Activated T-cell treated with anti-CD3 and anti-CD28 coated beads, Interleukin-2, amount 50 U/mL, for 24 hours (primary cell): ENCODE data around the gene TAF9.
A peak's percentile ranks its signal among the peaks of the same experiment; 100 is the strongest.
"Not testable (repeated sequence)": the region's sequence is repeated elsewhere in the genome, so short reads cannot be mapped to it uniquely, and the experiment has no call there.

ENCODE experiments used
- DNase-seq: peaks from one replicate; pipeline ENCODE4 v3.0.0-alpha.2; 2020
- H3K27ac Mint-ChIP-seq: 2 replicates; pipeline ENCODE4 v1.8.0; 2020; ENCODE audit warnings: mild to moderate bottlenecking, mixed read lengths
- H3K27me3 Mint-ChIP-seq: 2 replicates; pipeline ENCODE4 v1.8.0; 2020; ENCODE audit warnings: mixed read lengths
- H3K36me3 Mint-ChIP-seq: 2 replicates; pipeline ENCODE4 v1.8.0; 2020; ENCODE audit warnings: low read depth, mixed read lengths
- H3K4me1 Mint-ChIP-seq: 2 replicates; pipeline ENCODE4 v1.8.0; 2020; ENCODE audit warnings: low read depth, mixed read lengths
- H3K4me3 Mint-ChIP-seq: 2 replicates; pipeline ENCODE4 v1.8.0; 2020; ENCODE audit warnings: mild to moderate bottlenecking, moderate library complexity, mixed read lengths
- H3K9me3 Mint-ChIP-seq: 2 replicates; pipeline ENCODE4 v1.8.0; 2020; ENCODE audit warnings: mixed read lengths

Gene TAF9, protein sequence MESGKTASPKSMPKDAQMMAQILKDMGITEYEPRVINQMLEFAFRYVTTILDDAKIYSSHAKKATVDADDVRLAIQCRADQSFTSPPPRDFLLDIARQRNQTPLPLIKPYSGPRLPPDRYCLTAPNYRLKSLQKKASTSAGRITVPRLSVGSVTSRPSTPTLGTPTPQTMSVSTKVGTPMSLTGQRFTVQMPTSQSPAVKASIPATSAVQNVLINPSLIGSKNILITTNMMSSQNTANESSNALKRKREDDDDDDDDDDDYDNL

DNA sequence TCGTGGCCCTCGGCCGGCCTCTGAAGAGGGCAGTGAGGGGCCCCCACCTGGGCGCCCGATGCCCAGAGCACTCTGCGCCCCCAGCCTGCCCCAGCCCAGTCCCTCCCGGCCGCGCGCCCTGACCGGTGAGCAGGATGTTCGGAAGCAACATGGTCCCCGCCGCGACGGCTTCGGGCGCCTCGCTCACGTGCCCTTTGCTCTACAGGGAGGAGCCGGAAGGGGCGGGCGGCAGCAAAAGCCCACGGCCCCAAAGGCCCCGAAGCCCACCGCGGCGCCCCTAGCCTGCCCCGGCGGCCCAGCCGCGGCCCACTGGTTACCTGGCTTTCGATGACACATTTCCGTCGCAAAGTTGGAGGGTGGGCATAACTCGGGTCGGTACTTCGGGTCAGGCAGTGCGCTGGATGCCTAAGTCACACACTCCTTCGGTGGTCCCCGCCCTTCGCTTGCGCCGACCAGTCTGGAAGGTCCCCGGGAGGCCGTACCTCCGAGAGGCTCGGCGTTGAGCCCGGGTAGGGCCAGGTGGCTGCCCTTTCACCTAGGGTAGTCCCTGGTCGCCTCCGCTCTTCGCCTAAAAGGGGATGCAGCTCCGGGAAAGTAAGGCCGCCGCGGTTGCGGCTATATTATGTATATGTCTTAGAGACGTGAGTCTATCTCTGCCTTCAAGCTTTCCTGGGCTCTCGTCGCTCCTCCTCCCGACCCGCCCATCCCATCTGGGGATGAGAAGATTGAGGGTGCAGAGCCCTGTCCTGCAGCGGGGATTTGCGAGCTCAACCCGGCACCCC, at the start of gene TAF9, which contains the start of the genes AK6 and RAD17:
Gene TAF9, minus strand, starts transcription at position 181 of the 782 bp plus-strand sequence. CDS start 3,783 bp downstream, outside the sequence.
Gene AK6, minus strand, starts transcription at position 181 of the 782 bp plus-strand sequence. Its CDS starts 30 bp downstream, at position 151.
Gene RAD17, plus strand, starts transcription at position 479 of the 782 bp plus-strand sequence. CDS start 2,391 bp downstream, outside the sequence.
- Mint-ChIP-seq H3K36me3 (peaks cover 69% of the 10 kb centered on the region), H3K27me3 (no peaks in the 10 kb centered on the region), H3K9me3 (no peaks in the 10 kb centered on the region), H3K4me1 (peaks cover 57% of the 10 kb centered on the region), H3K4me3 (peak within 1 kb of the TSS; percentile 96), H3K27ac (peak within 1 kb of the TSS; percentile 98)
- DNase-seq: peak; percentile 97

GRCh38 chr5:69418554-69418953, 49.2 kb upstream of the TAF9 start:
- H3K9me3 Mint-ChIP-seq: peaks cover 4% of the 10 kb centered on the region
- no peak for DNase-seq
- no peak overlapping the region for H3K4me3 Mint-ChIP-seq
- peaks cover 24% of the 10 kb centered on the region for H3K36me3 Mint-ChIP-seq
- H3K27me3 Mint-ChIP-seq: no peaks in the 10 kb centered on the region
- H3K27ac Mint-ChIP-seq: no peak overlapping the region
- peaks cover 4% of the 10 kb centered on the region for H3K4me1 Mint-ChIP-seq

- Mint-ChIP-seq H3K4me3 (no peak overlapping the region), H3K27me3 (no peaks in the 10 kb centered on the region), H3K36me3 (peaks cover 34% of the 10 kb centered on the region), H3K27ac (no peak overlapping the region), H3K4me1 (peaks cover 4% of the 10 kb centered on the region), H3K9me3 (no peaks in the 10 kb centered on the region)
- DNase-seq: no peak
Measured at GRCh38 chr5:69416699-69417098, 47.4 kb upstream of the TAF9 start.

DNA sequence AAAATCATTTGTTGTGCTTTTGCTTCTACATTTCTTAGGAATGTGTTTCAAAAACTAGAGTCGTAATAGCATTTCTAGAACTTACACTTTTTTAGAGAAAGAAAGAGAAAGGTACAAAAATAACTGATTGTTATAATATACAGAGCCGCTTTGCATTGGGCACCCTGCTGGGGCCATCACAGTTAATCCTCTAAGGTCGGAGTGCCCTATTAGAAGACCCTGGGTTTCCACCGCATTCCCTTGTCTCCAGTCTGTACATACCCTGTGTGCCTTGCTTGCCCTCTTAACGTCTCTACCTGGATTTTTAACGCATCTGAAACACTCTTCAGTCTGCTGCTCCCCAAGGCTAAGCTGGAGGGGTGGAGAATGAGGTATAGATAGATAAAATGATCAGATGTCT, 46.9 kb upstream of the TAF9 start:
- Mint-ChIP-seq H3K9me3 (no peaks in the 10 kb centered on the region), H3K4me3 (peak overlapping the region; percentile 51), H3K4me1 (peaks cover 4% of the 10 kb centered on the region), H3K27me3 (no peaks in the 10 kb centered on the region), H3K36me3 (peaks cover 39% of the 10 kb centered on the region), H3K27ac (no peak overlapping the region)
- DNase-seq: no peak

DNA sequence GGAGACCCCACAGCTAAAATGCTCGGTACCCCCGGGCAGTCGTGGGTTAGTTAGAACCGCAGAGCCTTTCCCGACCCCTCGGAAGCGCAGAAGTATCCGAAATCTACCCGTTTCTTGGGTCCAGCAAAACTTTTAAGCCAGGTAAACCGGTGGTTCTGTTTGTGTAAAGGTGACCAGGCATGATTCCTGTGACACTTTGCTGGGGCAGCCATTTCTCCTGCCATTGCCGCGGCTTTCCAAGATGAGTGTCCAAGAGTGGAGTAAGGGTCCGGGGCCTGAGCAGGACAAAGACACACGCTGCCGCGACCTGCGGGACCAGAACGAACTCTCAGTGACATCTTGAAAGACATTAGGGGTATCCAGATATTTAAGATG, 46.3 kb upstream of the TAF9 start:
- peaks cover 4% of the 10 kb centered on the region for H3K4me1 Mint-ChIP-seq
- H3K9me3 Mint-ChIP-seq: no peaks in the 10 kb centered on the region
- DNase-seq: no peak
- no peak overlapping the region for H3K27ac Mint-ChIP-seq
- no peaks in the 10 kb centered on the region for H3K27me3 Mint-ChIP-seq
- H3K4me3 Mint-ChIP-seq: peak overlapping the region; percentile 51
- peaks cover 44% of the 10 kb centered on the region for H3K36me3 Mint-ChIP-seq

DNA sequence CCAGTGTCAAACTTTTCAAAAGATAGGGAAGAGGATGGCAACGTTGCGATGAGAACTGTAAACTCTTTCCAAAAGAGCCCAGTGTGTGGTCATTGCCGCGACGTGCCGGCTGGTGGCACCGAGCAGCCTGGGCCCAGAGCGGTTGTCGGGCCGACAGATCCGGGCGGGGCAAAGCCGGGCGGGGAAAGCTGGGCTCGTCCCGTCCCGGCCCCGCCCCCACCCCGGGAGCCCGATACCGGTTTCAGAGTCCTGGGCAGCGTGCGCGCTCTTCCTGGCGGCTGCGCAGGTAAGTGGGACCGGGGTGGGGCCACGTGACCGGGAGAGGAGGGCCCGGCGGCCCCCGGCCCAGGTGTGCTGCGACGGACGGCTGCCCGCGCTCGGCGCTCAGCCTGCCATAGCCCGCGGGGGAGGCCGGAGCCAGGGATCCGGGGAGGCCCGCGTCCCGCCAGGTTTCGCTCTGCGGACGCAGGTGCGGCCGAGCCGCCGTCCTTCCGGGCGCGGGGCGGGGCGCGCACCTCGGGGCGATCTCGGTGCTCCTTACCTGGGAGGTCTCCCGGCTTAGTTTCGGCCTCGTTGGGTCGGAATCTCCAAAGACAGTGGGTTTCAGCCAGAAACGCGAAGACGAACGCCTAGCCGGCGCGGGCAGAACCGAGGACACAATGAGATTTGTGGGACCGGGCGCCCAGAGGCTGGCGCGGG, 45.7 kb upstream of the TAF9 start, which contains the start of gene MARVELD2:
Gene MARVELD2, plus strand, starts transcription at position 232 of the 699 bp plus-strand sequence. CDS start 4,270 bp downstream, outside the sequence.
- Mint-ChIP-seq H3K4me1 (peaks cover 4% of the 10 kb centered on the region), H3K4me3 (peak within 1 kb of the TSS; percentile 51), H3K27me3 (no peaks in the 10 kb centered on the region), H3K36me3 (peaks cover 50% of the 10 kb centered on the region), H3K27ac (no peak within 1 kb of the TSS), H3K9me3 (no peaks in the 10 kb centered on the region)
- DNase-seq: peak; percentile 49

DNA sequence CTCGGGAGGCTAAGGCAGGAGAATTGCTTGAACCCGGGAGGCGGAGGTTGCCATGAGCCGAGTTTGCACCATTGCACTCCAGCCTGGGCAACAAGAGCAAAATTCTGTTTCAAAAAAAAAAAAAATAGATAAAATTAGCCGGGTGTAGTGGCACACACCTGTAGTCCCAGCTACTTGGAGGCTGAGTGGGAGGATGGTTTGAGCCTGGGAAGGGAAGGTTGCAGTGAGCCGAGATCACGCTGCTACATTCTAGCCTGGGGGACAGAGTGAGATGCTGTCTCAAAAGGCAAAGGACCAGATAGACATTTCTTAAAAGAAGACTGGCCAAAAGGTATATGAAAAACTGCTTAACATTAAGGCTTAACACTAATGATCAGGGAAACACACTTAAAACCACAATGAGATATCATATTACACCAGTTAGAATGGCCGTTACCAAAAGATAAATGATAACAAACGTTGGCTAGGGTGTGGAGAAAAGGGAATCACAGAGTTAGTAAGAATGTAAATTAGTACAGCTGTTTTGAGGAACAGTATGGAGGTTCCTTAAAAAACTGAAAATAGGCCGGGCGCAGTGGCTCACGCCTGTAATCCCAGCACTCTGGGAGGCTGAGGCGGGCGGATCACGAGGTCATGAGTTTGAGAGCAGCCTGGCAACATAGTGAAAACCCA, 35.5 kb upstream of the TAF9 start:
- H3K4me3 Mint-ChIP-seq: no peak overlapping the region
- peaks cover 68% of the 10 kb centered on the region for H3K36me3 Mint-ChIP-seq
- no peaks in the 10 kb centered on the region for H3K9me3 Mint-ChIP-seq

GRCh38 chr5:69378376-69378775, 9.1 kb upstream of the TAF9 start:
- no peak for DNase-seq
- Mint-ChIP-seq H3K27me3 (no peaks in the 10 kb centered on the region), H3K36me3 (peaks cover 68% of the 10 kb centered on the region), H3K4me3 (no peak overlapping the region), H3K4me1 (no peaks in the 10 kb centered on the region), H3K27ac (no peak overlapping the region), H3K9me3 (no peaks in the 10 kb centered on the region)

More for the DNA sequence above, 35.5 kb upstream of the TAF9 start:
- DNase-seq: no peak
- no peak overlapping the region for H3K27ac Mint-ChIP-seq
- H3K4me1 Mint-ChIP-seq: no peaks in the 10 kb centered on the region
- no peaks in the 10 kb centered on the region for H3K27me3 Mint-ChIP-seq

DNA sequence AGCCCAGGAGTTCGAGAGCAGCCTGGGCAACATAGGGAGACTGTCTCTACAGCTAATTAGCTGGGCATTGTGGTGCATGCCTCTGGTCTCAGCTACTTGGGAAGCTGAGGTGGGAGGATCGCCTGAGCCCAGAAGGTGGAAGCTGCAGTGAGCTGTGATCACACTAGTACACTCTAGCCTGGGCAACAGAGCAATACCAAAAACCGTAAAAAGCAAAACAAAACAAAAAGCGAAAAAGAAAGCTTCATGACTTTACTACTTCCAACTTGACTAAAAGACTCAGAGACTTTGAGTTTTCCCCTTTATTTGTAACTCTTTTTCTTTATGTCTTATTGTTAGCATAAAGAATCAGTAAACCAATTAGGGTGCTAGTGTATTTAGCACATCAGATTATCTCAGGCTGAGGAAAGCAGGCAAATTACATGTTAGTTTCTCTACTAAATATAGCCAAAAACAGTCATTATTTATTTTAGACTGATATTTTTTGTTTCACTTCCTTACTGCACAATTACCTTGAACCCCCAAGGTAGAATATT, 5.7 kb upstream of the TAF9 start:
- peaks cover 19% of the 10 kb centered on the region for H3K4me1 Mint-ChIP-seq
- peak overlapping the region; percentile 76 for H3K27ac Mint-ChIP-seq
- H3K27me3 Mint-ChIP-seq: no peaks in the 10 kb centered on the region
- H3K36me3 Mint-ChIP-seq: peaks cover 58% of the 10 kb centered on the region
- H3K9me3 Mint-ChIP-seq: no peaks in the 10 kb centered on the region
- H3K4me3 Mint-ChIP-seq: no peak overlapping the region
- DNase-seq: no peak

DNA sequence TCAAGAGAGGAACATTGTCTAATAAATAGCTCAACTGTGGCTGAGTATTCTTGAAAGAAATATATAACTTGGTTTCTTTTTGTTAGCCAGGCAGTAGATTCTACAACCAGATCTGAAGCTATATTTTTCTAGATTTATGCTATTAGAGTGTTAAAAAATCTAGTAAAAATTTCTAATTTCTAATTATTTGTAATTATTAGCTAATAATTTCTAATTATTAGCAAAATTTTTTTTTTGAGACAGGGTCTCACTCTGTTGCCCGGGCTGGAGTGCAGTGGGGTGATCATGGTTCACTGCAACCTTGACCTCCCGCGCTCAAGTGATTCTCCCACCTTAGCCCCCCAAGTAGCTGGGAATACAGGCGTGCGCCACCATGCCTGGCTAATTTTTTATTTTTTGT, 3.1 kb upstream of the TAF9 start:
- DNase-seq: no peak
- no peaks in the 10 kb centered on the region for H3K27me3 Mint-ChIP-seq
- H3K4me1 Mint-ChIP-seq: peaks cover 31% of the 10 kb centered on the region
- H3K9me3 Mint-ChIP-seq: no peaks in the 10 kb centered on the region
- peaks cover 65% of the 10 kb centered on the region for H3K36me3 Mint-ChIP-seq
- H3K4me3 Mint-ChIP-seq: no peak overlapping the region
- no peak overlapping the region for H3K27ac Mint-ChIP-seq

- not testable (repeated sequence) for H3K27me3 Mint-ChIP-seq, H3K9me3 Mint-ChIP-seq, DNase-seq
- Mint-ChIP-seq H3K4me1 (peaks cover 49% of the 10 kb centered on the region), H3K36me3 (peaks cover 68% of the 10 kb centered on the region), H3K27ac (peak overlapping the region; percentile 98), H3K4me3 (peak overlapping the region; percentile 96)
Measured at GRCh38 chr5:69370335-69370734, 1.0 kb upstream of the TAF9 start.

DNA sequence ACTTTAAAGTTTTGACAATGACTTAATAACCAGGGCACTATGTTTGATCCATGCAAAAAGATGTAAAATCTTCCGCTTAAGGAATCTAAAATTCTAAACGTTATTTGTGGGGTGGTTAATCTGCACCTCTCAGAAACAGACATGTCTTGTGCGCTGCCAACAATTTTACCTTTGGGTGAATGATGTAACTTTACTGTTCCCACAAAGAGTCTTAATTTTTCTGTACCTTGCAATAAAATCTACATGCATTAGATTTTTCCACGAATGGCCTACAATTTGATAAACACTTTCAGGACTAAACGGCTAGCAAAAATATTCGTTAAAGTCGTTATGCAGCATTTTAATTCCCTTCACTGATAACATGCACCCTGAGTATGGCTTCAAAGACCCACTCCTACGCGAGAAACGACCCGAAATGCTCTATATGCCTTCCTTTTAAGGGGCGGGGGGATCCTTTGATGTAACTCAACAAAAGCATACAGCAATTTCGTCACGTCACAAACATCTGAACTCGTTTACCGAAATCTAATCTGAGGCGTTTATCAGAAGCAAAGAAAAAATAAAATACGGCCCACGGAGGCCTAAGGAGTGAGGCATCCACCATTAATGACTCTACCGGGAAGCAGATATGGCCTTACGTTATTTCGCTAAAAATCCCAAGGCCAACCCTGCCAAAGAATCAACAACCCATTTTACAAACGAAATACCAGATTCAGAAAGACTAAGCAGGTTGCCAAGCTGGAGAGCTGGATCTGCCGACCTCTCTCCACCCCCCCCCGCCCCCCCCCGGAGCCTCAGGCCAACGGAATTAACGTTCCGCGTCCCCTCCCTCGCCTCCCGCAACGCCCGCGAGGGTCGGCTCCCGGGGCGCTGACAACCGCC, 621 bp downstream of the TAF9 start:
- peak overlapping the region; percentile 96 for H3K4me3 Mint-ChIP-seq
- peak overlapping the region; percentile 98 for H3K27ac Mint-ChIP-seq
- H3K9me3 Mint-ChIP-seq: no peaks in the 10 kb centered on the region
- no peak for DNase-seq
- peaks cover 61% of the 10 kb centered on the region for H3K4me1 Mint-ChIP-seq
- H3K36me3 Mint-ChIP-seq: peaks cover 69% of the 10 kb centered on the region
- H3K27me3 Mint-ChIP-seq: no peaks in the 10 kb centered on the region

- Mint-ChIP-seq H3K27ac (peak overlapping the region; percentile 98), H3K4me1 (peaks cover 60% of the 10 kb centered on the region), H3K36me3 (peaks cover 73% of the 10 kb centered on the region), H3K27me3 (no peaks in the 10 kb centered on the region), H3K4me3 (peak overlapping the region; percentile 96), H3K9me3 (no peaks in the 10 kb centered on the region)
- no peak for DNase-seq
Measured at GRCh38 chr5:69367697-69368279, 1.5 kb downstream of the TAF9 start.
